ENCODE measurements around the gene HYKK. TPM values are rescaled to one million over a fixed set of nuclear protein-coding genes. Genes with fewer than 3 reads are reported as not detected.
A peak's percentile ranks its signal among the peaks of the same experiment; 100 is the strongest.

The HYKK gene
- total and polyA plus RNA-seq, 2 of the 8 experiments (the other 6 are each of a cell fraction or from before 2014, with no cell fraction given) = 2.0 to 3.7 TPM

DNA sequence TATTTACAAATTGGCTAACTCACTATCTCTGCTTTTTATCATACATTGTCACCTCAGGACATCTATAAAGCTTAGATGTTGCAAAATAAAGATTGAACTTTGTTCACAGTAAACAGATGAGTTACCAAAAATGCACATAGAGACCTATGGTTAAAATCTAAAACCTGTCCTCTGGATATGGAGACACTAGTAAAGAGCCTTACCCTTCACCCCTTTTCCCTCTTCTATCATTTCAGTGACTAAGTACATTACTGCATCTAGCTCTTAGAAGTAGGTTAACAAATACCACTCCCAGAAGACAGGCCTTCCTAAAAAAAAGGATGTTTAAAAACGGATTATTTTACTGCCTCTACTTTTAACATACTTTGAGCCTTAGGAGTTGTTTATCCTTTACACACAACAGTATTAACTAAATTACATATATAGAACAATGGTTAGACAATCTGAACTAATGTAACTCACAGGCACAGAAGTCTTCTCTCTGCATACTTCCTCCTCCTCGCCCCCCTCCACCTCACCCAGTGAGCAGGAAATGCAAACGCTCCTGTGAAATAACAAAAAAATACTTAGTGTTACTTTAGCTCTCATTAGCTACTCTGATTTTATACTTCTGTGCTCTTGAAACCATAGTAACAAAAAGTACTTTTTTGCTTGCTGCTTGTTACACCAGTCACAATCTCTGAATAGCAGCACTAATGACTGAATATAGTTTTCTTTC lies 46.0 kb upstream of the HYKK start:
- Histone ChIP-seq H3K4ac (replicated peaks; ENCODE audit: insufficient read length, low read depth, low read length) (no peak overlapping the region), H2AFZ (ENCODE audit: low read length) (no peak overlapping the region), H4K20me1 (replicated peaks in 1 of 2; ENCODE audit: control insufficient read depth in 1 of 2, insufficient read depth in 2 of 2, low read length in 2 of 2) (peaks cover 2 to 6% of the 10 kb centered on the region in 2 experiments), H3K18ac (ENCODE audit: extremely low read depth, low read length) (no peak overlapping the region), H3K79me2 (ENCODE audit: control insufficient read depth in 1 of 2, insufficient read depth in 2 of 2, low read length in 2 of 2) (peaks cover 5 to 65% of the 10 kb centered on the region in 2 experiments), H2BK120ac (replicated peaks; ENCODE audit: low read depth, low read length) (no peak overlapping the region), H4K91ac (replicated peaks; ENCODE audit: insufficient read length, low read length) (no peak overlapping the region), H4K5ac (ENCODE audit: insufficient read length, low read depth, low read length) (no peak overlapping the region), H3K36me3 (ENCODE audit: control insufficient read depth in 2 of 4, insufficient read depth in 4 of 4, low read length in 3 of 4) (peaks cover 8 to 42% (median 25%) of the 10 kb centered on the region in 4 experiments; a peak in 7 of 8 replicates), H3K4me2 (ENCODE audit: insufficient read depth in 1 of 2, low read depth in 2 of 2, low read length in 2 of 2) (no peak overlapping the region; a peak in 1 of 4 replicates), H3K4me3 (ENCODE audit: extremely low read depth in 1 of 4, insufficient read depth in 2 of 4, low read depth in 3 of 4, low read length in 4 of 4) (peak overlapping the region in 2 of 4 experiments; percentile 6 to 8; a peak in 1 of 8 replicates), H3K79me1 (ENCODE audit: low read depth, low read length) (0 out of 2 replicates have a peak, but pooled peaks cover 3% of the 10 kb centered on the region), H3K14ac (ENCODE audit: insufficient read length) (no peak overlapping the region), H2BK12ac (ENCODE audit: low read depth, low read length) (no peak overlapping the region), H3K9ac (replicated peaks in 1 of 4; ENCODE audit: extremely low read depth in 1 of 4, low read depth in 3 of 4, low read length in 3 of 4) (no peak overlapping the region), H3K23ac (ENCODE audit: insufficient read length) (no peak overlapping the region), H2BK20ac (ENCODE audit: low read length) (no peak overlapping the region), H2BK15ac (ENCODE audit: low read length) (no peak overlapping the region), H3K27ac (ENCODE audit: low read depth, low read length) (0 out of 2 replicates have a peak overlapping the region, but pooled peaks have one; percentile 11), H2BK5ac (ENCODE audit: low read depth, low read length) (no peak overlapping the region), H3K9me3 (ENCODE audit: insufficient read depth in 2 of 2, low read depth in 1 of 2, low read length in 1 of 2) (no peaks in the 10 kb centered on the region), H3K4me1 (replicated peaks in 1 of 4; ENCODE audit: control insufficient read depth in 3 of 4, insufficient read depth in 4 of 4, low read length in 3 of 4) (peaks cover 0 to 10% (median under 1%) of the 10 kb centered on the region in 4 experiments; a peak in 1 of 7 replicates), H3K56ac (replicated peaks; ENCODE audit: insufficient read length, low read depth, low read length) (no peak overlapping the region), H2AK5ac (ENCODE audit: low read depth, low read length) (no peak overlapping the region), H3K27me3 (replicated peaks in 1 of 4; ENCODE audit: control insufficient read depth in 3 of 4, extremely low read depth in 1 of 4, insufficient read depth in 3 of 4, low read length in 3 of 4) (no peaks in the 10 kb centered on the region), H3K23me2 (ENCODE audit: low read depth, low read length) (no peaks in the 10 kb centered on the region), H4K8ac (ENCODE audit: extremely low read depth, insufficient read depth, low read length) (no peak overlapping the region)
- FAIRE-seq = no peak
- TF ChIP-seq SAP30 (IDR thresholded peaks at IDR 0.05; ENCODE audit: insufficient read depth, insufficient replicate concordance, low read length) (no peak), GABPA (IDR thresholded peaks at IDR 0.05; ENCODE audit: borderline replicate concordance, insufficient read depth, low read length) (no peak), CEBPB (IDR thresholded peaks at IDR 0.05; ENCODE audit: low read depth, low read length) (no peak), ZNF274 (IDR thresholded peaks at IDR 0.05; ENCODE audit: borderline replicate concordance, extremely low read depth, low read length) (no peak), RBBP5 (IDR thresholded peaks at IDR 0.05; ENCODE audit: borderline replicate concordance, low read depth, low read length) (no peak)
- CTCF ChIA-PET (ENCODE audit: partially characterized antibody) = interaction anchor here (0.6 to 1.7 kb wide), 11 partner anchors 10 to 153 kb away, joined by 3 to 5 read pairs (median 3); partner anchors contain the start of gene IREB2
- POLR2A ChIA-PET (ENCODE audit: partially characterized antibody) = interaction anchor here (1.0 to 1.8 kb wide), 5 partner anchors 9 to 23 kb away, joined by 3 to 8 read pairs (median 3); partner anchors contain the start of gene IREB2
- WGBS, 2 experiments (ENCODE audit: extremely low coverage in 1 of 2, insufficient coverage in 1 of 2, insufficient read length in 1 of 2, insufficient replicate concordance in 2 of 2, low coverage in 1 of 2, low lambda C conversion rate in 2 of 2, missing lambda C conversion rate in 1 of 2) = 22% methylated on average over 3 of the region's 3 CpGs; no CpG with 5 or more reads in 1 of the 2 experiments
- DNase-seq (ENCODE audit: low read depth in 1 of 2, low spot score in 2 of 2) = no peak
